Measurements from ENCODE around the gene BST2.

The BST2 gene

GRCh38 chr19:17389957-17390664 is 15.3 kb downstream of the BST2 start:
- no peaks in the 10 kb centered on the region for H4K20me1 ChIP-seq (ENCODE audit: insufficient read depth)
- H3K9ac ChIP-seq: no peak overlapping the region
- H3K4me3 ChIP-seq (IDR thresholded peaks at IDR 0.05; ENCODE audit: insufficient read depth, low read depth, low read length): no peak overlapping the region
- H3K79me2 ChIP-seq (ENCODE audit: insufficient read depth, low read depth): no peaks in the 10 kb centered on the region
- peaks cover 28% of the 10 kb centered on the region; the same call in 1 of the 2 replicates for H3K27me3 ChIP-seq (ENCODE audit: insufficient read depth, low read depth)
- H3K27ac ChIP-seq: no peak overlapping the region
- H3K4me1 ChIP-seq (ENCODE audit: low read depth, poor library complexity, severe bottlenecking): peaks cover 24% of the 10 kb centered on the region
- no peaks in the 10 kb centered on the region for H3K36me3 ChIP-seq (ENCODE audit: insufficient read depth)
- TF ChIP-seq CTCF (conservative IDR thresholded peaks at IDR 0.05; ENCODE audit: low read depth, low read length): no peak
- H2AFZ ChIP-seq (ENCODE audit: low read depth): no peak overlapping the region
- peak overlapping the region; percentile 95; the same call in 1 of the 2 replicates for H3K4me2 ChIP-seq

- Histone ChIP-seq H3K36me3 (ENCODE audit: insufficient read depth) (no peaks in the 10 kb centered on the region), H3K79me2 (ENCODE audit: insufficient read depth, low read depth) (no peaks in the 10 kb centered on the region), H2AFZ (ENCODE audit: low read depth) (no peak overlapping the region), H3K4me2 (no peak overlapping the region), H3K27ac (no peak overlapping the region), H4K20me1 (ENCODE audit: insufficient read depth) (no peaks in the 10 kb centered on the region), H3K27me3 (ENCODE audit: insufficient read depth, low read depth) (peaks cover 28% of the 10 kb centered on the region; the same call in 1 of the 2 replicates), H3K4me3 (IDR thresholded peaks at IDR 0.05; ENCODE audit: insufficient read depth, low read depth, low read length) (no peak overlapping the region), H3K4me1 (ENCODE audit: low read depth, poor library complexity, severe bottlenecking) (peaks cover 24% of the 10 kb centered on the region), H3K9ac (no peak overlapping the region)
- TF ChIP-seq CTCF (conservative IDR thresholded peaks at IDR 0.05; ENCODE audit: low read depth, low read length): no peak
Measured at GRCh38 chr19:17389288-17389687, 16.1 kb downstream of the BST2 start.

GRCh38 chr19:17385878-17386611 is 19.4 kb downstream of the BST2 start:
- H2AFZ ChIP-seq (ENCODE audit: low read depth): no peak overlapping the region
- no peaks in the 10 kb centered on the region for H3K36me3 ChIP-seq (ENCODE audit: insufficient read depth)
- no peak overlapping the region for H3K27ac ChIP-seq
- H3K79me2 ChIP-seq (ENCODE audit: insufficient read depth, low read depth): no peaks in the 10 kb centered on the region
- H4K20me1 ChIP-seq (ENCODE audit: insufficient read depth): no peaks in the 10 kb centered on the region
- no peaks in the 10 kb centered on the region for H3K4me1 ChIP-seq (ENCODE audit: low read depth, poor library complexity, severe bottlenecking)
- no peak overlapping the region for H3K4me2 ChIP-seq
- peaks cover 28% of the 10 kb centered on the region; the same call in 1 of the 2 replicates for H3K27me3 ChIP-seq (ENCODE audit: insufficient read depth, low read depth)
- H3K4me3 ChIP-seq (IDR thresholded peaks at IDR 0.05; ENCODE audit: insufficient read depth, low read depth, low read length): no peak overlapping the region
- peak; percentile 82 for TF ChIP-seq CTCF (conservative IDR thresholded peaks at IDR 0.05; ENCODE audit: low read depth, low read length)
- no peak overlapping the region for H3K9ac ChIP-seq

- H3K4me3 ChIP-seq (IDR thresholded peaks at IDR 0.05; ENCODE audit: insufficient read depth, low read depth, low read length): no peak overlapping the region
- H4K20me1 ChIP-seq (ENCODE audit: insufficient read depth): no peaks in the 10 kb centered on the region
- no peaks in the 10 kb centered on the region for H3K4me1 ChIP-seq (ENCODE audit: low read depth, poor library complexity, severe bottlenecking)
- TF ChIP-seq CTCF (conservative IDR thresholded peaks at IDR 0.05; ENCODE audit: low read depth, low read length): no peak
- no peak overlapping the region for H3K4me2 ChIP-seq
- no peak overlapping the region for H2AFZ ChIP-seq (ENCODE audit: low read depth)
- H3K27me3 ChIP-seq (ENCODE audit: insufficient read depth, low read depth): peaks cover 7% of the 10 kb centered on the region; the same call in 1 of the 2 replicates
- H3K27ac ChIP-seq: no peak overlapping the region
- no peaks in the 10 kb centered on the region for H3K36me3 ChIP-seq (ENCODE audit: insufficient read depth)
- no peaks in the 10 kb centered on the region for H3K79me2 ChIP-seq (ENCODE audit: insufficient read depth, low read depth)
- no peak overlapping the region for H3K9ac ChIP-seq
Measured at GRCh38 chr19:17380426-17381138, 24.8 kb downstream of the BST2 start.

All from KMS-11 (cell line).